OCI-LY3 (cell line): Measurements from ENCODE around the gene NRXN3.

Source experiments
- EZH2phosphoT487 ChIP-seq: fragments of 200-600 bp; shearing (Covaris generic); IDR thresholded peaks from 2 replicates; pipeline ENCODE4 v1.6.1; 2018; ENCODE audit warnings: antibody characterized with exemption, mixed run types, low read depth
- TF ChIP-seq, protein P1 (sequence below): fragments of 200-600, 300-600 bp; sonication (generic); IDR thresholded peaks from 2 replicates; pipeline ENCODE4 v1.5.1; 2014; ENCODE audit warnings: antibody characterized with exemption, low read length, low read depth

DNA sequence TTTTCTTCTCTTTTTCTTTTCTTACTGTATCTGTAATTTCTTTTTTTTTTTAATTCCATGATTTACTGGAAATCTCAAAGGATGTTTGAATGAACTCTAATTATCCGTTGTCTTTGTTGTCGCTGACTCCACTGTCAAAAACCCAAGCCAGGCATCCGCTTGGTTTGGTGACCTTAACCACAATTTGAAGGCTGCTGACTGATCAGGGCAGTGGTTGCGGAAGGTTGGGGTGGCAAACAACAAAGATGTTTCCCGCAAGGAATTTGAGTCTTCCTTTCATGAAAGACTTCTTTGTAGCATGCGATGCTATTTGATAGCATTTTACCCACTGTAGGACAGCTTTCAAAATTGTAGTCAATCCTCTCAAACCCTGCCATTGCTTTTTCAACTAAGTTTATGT lies 1027.3 kb downstream of the NRXN3 start:
- TF ChIP-seq, protein P1, sequence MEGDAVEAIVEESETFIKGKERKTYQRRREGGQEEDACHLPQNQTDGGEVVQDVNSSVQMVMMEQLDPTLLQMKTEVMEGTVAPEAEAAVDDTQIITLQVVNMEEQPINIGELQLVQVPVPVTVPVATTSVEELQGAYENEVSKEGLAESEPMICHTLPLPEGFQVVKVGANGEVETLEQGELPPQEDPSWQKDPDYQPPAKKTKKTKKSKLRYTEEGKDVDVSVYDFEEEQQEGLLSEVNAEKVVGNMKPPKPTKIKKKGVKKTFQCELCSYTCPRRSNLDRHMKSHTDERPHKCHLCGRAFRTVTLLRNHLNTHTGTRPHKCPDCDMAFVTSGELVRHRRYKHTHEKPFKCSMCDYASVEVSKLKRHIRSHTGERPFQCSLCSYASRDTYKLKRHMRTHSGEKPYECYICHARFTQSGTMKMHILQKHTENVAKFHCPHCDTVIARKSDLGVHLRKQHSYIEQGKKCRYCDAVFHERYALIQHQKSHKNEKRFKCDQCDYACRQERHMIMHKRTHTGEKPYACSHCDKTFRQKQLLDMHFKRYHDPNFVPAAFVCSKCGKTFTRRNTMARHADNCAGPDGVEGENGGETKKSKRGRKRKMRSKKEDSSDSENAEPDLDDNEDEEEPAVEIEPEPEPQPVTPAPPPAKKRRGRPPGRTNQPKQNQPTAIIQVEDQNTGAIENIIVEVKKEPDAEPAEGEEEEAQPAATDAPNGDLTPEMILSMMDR, result no peak
- no peak for TF ChIP-seq EZH2phosphoT487
